ENCODE data around the gene DNAI4.

DNA sequence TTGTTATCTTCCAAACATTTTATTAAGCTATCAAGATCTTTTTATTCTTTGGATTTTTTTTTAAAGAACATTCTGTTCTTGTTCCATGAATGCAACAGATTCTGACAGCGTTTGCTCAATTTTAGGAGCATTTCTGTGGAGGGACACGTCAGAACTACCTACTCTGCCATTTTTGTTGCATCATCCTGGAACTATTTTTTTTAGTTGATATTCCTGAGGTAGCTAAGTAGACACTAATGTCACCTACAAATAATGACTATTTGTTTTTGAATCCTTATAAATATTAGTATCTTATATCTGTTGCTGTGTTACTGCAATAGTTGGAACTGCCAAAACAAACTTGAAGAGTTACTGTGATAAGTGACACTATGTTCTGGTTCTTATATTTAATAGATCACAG lies 57.2 kb downstream of the DNAI4 start:
- TF ChIP-seq, protein P1, sequence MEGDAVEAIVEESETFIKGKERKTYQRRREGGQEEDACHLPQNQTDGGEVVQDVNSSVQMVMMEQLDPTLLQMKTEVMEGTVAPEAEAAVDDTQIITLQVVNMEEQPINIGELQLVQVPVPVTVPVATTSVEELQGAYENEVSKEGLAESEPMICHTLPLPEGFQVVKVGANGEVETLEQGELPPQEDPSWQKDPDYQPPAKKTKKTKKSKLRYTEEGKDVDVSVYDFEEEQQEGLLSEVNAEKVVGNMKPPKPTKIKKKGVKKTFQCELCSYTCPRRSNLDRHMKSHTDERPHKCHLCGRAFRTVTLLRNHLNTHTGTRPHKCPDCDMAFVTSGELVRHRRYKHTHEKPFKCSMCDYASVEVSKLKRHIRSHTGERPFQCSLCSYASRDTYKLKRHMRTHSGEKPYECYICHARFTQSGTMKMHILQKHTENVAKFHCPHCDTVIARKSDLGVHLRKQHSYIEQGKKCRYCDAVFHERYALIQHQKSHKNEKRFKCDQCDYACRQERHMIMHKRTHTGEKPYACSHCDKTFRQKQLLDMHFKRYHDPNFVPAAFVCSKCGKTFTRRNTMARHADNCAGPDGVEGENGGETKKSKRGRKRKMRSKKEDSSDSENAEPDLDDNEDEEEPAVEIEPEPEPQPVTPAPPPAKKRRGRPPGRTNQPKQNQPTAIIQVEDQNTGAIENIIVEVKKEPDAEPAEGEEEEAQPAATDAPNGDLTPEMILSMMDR (IDR thresholded peaks at IDR 0.05): no peak
- no peak for TF ChIP-seq FOXP1 (CRISPR knock-in tag; IDR thresholded peaks at IDR 0.05; ENCODE audit: borderline replicate concordance)
- no peak for TF ChIP-seq ZNF138 (CRISPR knock-in tag; conservative IDR thresholded peaks at IDR 0.05)
- no peak for TF ChIP-seq E2F5 (CRISPR knock-in tag; IDR thresholded peaks at IDR 0.05)
- TF ChIP-seq CBFB (CRISPR knock-in tag; IDR thresholded peaks at IDR 0.05; ENCODE audit: low read depth): no peak
- no peak for TF ChIP-seq USF1 (CRISPR knock-in tag; IDR thresholded peaks at IDR 0.05)
